WTC11 (cell line): ENCODE measurements around the gene NACC2. TPM values are rescaled to one million over a fixed set of nuclear protein-coding genes. Genes with fewer than 3 reads are reported as not detected.
A peak's percentile ranks its signal among the peaks of the same experiment; 100 is the strongest.

ENCODE experiments used
- ATAC-seq: fragments of 200-7000 bp; cut with Tn5 transposase; 2 replicates; pipeline ENCODE4 v1.10.0; 2021; ENCODE audit warnings: mild to moderate bottlenecking, moderate library complexity
- CTCF ChIA-PET: fragments of 300-600 bp; sonication (Branson Sonifier 250); formaldehyde crosslinking; loops from one replicate; lab custom pipeline; 2021; ENCODE audit warnings: antibody characterized with exemption; lab: Charles Lee
- POLR2A ChIA-PET: fragments of 350-600 bp; sonication (Branson Sonifier 250); formaldehyde crosslinking; loops from one replicate; lab custom pipeline; 2021; ENCODE audit warnings: antibody characterized with exemption; lab: Charles Lee
- DNase-seq: peaks from one replicate; pipeline ENCODE4 v3.0.0; 2021; ENCODE audit warnings: low spot score
- H3K27ac Mint-ChIP-seq: 2 replicates; pipeline ENCODE4 v1.8.0; 2021; ENCODE audit warnings: mixed read lengths
- H3K27me3 Mint-ChIP-seq: 2 replicates; pipeline ENCODE4 v1.8.0; 2021; ENCODE audit warnings: low read depth, mild to moderate bottlenecking, moderate library complexity, mixed read lengths
- H3K36me3 Mint-ChIP-seq: 2 replicates; pipeline ENCODE4 v1.8.0; 2021; ENCODE audit warnings: mixed read lengths
- H3K4me1 Mint-ChIP-seq: 2 replicates; pipeline ENCODE4 v1.8.0; 2022; ENCODE audit warnings: mixed read lengths
- H3K4me3 Mint-ChIP-seq: 2 replicates; pipeline ENCODE4 v1.8.0; 2021; ENCODE audit warnings: mild to moderate bottlenecking, moderate library complexity, mixed read lengths
- H3K9me3 Mint-ChIP-seq: 2 replicates; pipeline ENCODE4 v1.8.0; 2021; ENCODE audit warnings: mixed read lengths
- CDX4 ChIP-seq: fragments of 250-450 bp; sonication (Bioruptor Pico); IDR thresholded peaks from 2 replicates; pipeline ENCODE4 v1.9.0; 2021; ENCODE audit warnings: moderate library complexity, mild to moderate bottlenecking, inconsistent platforms, borderline replicate concordance
- CTCF ChIP-seq: fragments of 200-600 bp; IDR thresholded peaks from 2 replicates; pipeline ENCODE4 v1.8.0; 2022; ENCODE audit warnings: antibody characterized with exemption
- ELF4 ChIP-seq: sonication (generic); formaldehyde crosslinking; IDR thresholded peaks from 2 replicates; pipeline ENCODE4 v1.8.1; 2022; ENCODE audit warnings: low read depth, mild to moderate bottlenecking, moderate library complexity, missing genetic modification reagents
- ERG ChIP-seq: fragments of 250-450 bp; sonication (Bioruptor Pico); IDR thresholded peaks from 2 replicates; pipeline ENCODE4 v1.8.0; 2021; ENCODE audit warnings: mild to moderate bottlenecking
- KAT7 ChIP-seq: sonication (generic); formaldehyde crosslinking; IDR thresholded peaks from 2 replicates; pipeline ENCODE4 v1.8.1; 2023; ENCODE audit warnings: missing genetic modification reagents, mild to moderate bottlenecking, borderline replicate concordance
- NFYB ChIP-seq: sonication (generic); formaldehyde crosslinking; conservative IDR thresholded peaks from 2 replicates; pipeline ENCODE4 v1.8.0; 2022; ENCODE audit warnings: low read depth, missing genetic modification reagents
- SMAD4 ChIP-seq: sonication (generic); formaldehyde crosslinking; IDR thresholded peaks from 2 replicates; pipeline ENCODE4 v1.8.0; 2022; ENCODE audit warnings: mild to moderate bottlenecking, missing genetic modification reagents
- SP1 ChIP-seq: sonication (generic); formaldehyde crosslinking; conservative IDR thresholded peaks from 2 replicates; pipeline ENCODE4 v1.8.1; 2022; ENCODE audit warnings: missing genetic modification reagents
- TP53 ChIP-seq: sonication (generic); formaldehyde crosslinking; IDR thresholded peaks from 2 replicates; pipeline ENCODE4 v1.8.1; 2023; ENCODE audit warnings: mild to moderate bottlenecking, missing genetic modification reagents
- ZMAT4 ChIP-seq: fragments of 250-450 bp; sonication (Bioruptor Pico); IDR thresholded peaks from 2 replicates; pipeline ENCODE4 v1.9.0; 2021; ENCODE audit warnings: mild to moderate bottlenecking
- ZNF416 ChIP-seq: fragments of 250-450 bp; sonication (Bioruptor Pico); IDR thresholded peaks from 2 replicates; pipeline ENCODE4 v1.9.0; 2021; ENCODE audit warnings: mild to moderate bottlenecking, inconsistent platforms
- total RNA-seq: library from RNA; stranded (reverse); gene quantifications from 3 replicates; pipeline ENCODE4 v1.2.3, GENCODE V29; 2021
- TF ChIP-seq, protein P1 (sequence below): fragments of 250-450 bp; sonication (Bioruptor Pico); IDR thresholded peaks from 2 replicates; pipeline ENCODE4 v1.9.0; 2021; ENCODE audit warnings: mild to moderate bottlenecking, borderline replicate concordance
- TF ChIP-seq, protein P2 (sequence below): sonication (generic); formaldehyde crosslinking; IDR thresholded peaks from 2 replicates; pipeline ENCODE4 v1.8.1; 2023; ENCODE audit warnings: mild to moderate bottlenecking, missing genetic modification reagents, moderate library complexity
- TF ChIP-seq, protein P3 (sequence below): sonication (generic); formaldehyde crosslinking; IDR thresholded peaks from 2 replicates; pipeline ENCODE4 v1.8.0; 2022; ENCODE audit warnings: mild to moderate bottlenecking, missing genetic modification reagents
- TF ChIP-seq, protein P4 (sequence below): sonication (generic); formaldehyde crosslinking; conservative IDR thresholded peaks from 2 replicates; pipeline ENCODE4 v1.8.1; 2022; ENCODE audit warnings: mild to moderate bottlenecking, missing genetic modification reagents
- TF ChIP-seq, protein P5 (sequence below): sonication (generic); formaldehyde crosslinking; IDR thresholded peaks from 2 replicates; pipeline ENCODE4 v1.8.1; 2022; ENCODE audit warnings: low read depth, mild to moderate bottlenecking, moderate library complexity, missing genetic modification reagents, borderline replicate concordance

Gene NACC2
- total RNA-seq, 1 experiment from 2014 or later, result 17.1 TPM

DNA sequence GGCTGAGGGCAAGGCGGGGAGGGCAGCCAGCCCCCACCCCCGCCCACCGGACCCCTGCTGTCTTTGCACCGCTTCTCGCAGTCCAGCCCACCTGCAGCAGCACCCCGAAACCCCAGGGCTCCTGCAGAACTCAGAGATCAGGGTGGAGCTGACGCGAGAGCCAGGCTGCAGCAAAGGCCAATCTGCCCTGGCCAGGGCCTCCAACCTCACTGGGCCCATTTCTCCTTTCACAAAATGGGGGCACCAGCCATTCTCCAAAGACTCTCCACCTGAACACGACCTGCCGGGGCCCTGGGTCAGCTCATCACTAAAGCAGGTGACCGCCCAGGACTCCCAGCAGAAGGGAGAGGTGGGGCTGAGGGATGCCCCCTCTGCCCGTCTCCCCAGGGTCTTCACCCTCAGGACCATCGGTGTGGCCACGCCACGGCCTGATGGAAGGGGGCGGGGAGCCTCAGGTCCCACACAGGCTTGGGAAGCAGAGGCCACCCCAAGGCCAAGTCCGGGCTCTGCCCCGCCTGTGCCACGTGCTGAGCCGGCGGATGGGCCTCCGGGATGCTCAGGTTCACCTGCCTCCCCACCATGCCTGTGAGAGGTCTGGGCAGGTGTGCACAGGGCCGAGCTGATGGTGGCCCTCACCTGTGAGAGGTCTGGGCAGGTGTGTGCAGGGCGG, 13.1 kb downstream of the NACC2 start (continued):
- TF ChIP-seq, protein P1, sequence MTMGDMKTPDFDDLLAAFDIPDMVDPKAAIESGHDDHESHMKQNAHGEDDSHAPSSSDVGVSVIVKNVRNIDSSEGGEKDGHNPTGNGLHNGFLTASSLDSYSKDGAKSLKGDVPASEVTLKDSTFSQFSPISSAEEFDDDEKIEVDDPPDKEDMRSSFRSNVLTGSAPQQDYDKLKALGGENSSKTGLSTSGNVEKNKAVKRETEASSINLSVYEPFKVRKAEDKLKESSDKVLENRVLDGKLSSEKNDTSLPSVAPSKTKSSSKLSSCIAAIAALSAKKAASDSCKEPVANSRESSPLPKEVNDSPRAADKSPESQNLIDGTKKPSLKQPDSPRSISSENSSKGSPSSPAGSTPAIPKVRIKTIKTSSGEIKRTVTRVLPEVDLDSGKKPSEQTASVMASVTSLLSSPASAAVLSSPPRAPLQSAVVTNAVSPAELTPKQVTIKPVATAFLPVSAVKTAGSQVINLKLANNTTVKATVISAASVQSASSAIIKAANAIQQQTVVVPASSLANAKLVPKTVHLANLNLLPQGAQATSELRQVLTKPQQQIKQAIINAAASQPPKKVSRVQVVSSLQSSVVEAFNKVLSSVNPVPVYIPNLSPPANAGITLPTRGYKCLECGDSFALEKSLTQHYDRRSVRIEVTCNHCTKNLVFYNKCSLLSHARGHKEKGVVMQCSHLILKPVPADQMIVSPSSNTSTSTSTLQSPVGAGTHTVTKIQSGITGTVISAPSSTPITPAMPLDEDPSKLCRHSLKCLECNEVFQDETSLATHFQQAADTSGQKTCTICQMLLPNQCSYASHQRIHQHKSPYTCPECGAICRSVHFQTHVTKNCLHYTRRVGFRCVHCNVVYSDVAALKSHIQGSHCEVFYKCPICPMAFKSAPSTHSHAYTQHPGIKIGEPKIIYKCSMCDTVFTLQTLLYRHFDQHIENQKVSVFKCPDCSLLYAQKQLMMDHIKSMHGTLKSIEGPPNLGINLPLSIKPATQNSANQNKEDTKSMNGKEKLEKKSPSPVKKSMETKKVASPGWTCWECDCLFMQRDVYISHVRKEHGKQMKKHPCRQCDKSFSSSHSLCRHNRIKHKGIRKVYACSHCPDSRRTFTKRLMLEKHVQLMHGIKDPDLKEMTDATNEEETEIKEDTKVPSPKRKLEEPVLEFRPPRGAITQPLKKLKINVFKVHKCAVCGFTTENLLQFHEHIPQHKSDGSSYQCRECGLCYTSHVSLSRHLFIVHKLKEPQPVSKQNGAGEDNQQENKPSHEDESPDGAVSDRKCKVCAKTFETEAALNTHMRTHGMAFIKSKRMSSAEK (CRISPR knock-in tag), result no peak

DNA sequence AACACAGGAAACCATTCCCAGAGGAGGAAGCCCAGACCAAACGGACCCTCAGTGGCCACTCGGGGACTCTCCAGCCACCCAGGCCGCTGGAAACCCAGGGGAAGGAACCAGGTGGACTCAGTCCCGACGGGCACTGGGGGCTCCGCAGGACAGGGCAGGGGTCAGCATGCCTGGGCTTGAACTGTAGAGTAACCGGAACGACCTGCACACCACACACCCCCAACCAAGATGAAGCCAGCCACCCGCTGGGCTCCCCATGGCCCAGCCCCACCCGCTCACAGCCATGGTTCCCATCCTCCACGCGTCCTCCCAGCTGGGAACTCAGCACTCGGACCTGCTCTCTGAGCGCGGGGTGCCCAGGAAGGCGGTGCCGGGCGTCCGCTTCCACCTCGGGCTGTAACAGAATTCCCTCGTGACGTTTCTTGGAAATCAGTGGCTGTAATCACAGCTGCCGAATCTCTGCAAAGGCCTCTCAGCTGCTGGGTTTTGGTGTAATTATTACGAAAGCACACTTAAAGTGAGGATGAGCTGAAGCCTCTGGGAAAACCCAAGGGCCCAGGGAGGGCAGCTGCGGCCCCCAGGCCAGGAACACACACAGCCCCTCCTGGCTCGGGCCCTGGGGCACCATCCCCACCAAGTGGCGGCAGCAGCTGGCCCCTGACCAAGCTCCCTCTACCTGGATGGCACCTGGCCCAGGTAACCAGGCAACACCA, 13.8 kb downstream of the NACC2 start:
- DNase-seq (no peak), ATAC-seq (no peak)
- POLR2A ChIA-PET, result no interaction called here
- Mint-ChIP-seq H3K27ac (0 out of 2 replicates have a peak overlapping the region, but pooled peaks have one; percentile 49), H3K9me3 (no peaks in the 10 kb centered on the region), H3K36me3 (no peaks in the 10 kb centered on the region), H3K27me3 (no peaks in the 10 kb centered on the region), H3K4me1 (no peaks in the 10 kb centered on the region), H3K4me3 (no peak overlapping the region)
- TF ChIP-seq TP53 (CRISPR knock-in tag) (no peak), ERG (CRISPR knock-in tag) (no peak), KAT7 (CRISPR knock-in tag) (no peak), CDX4 (no peak), NFYB (CRISPR knock-in tag) (no peak)
- TF ChIP-seq, protein P2, sequence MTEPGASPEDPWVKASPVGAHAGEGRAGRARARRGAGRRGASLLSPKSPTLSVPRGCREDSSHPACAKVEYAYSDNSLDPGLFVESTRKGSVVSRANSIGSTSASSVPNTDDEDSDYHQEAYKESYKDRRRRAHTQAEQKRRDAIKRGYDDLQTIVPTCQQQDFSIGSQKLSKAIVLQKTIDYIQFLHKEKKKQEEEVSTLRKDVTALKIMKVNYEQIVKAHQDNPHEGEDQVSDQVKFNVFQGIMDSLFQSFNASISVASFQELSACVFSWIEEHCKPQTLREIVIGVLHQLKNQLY (CRISPR knock-in tag), result no peak
- TF ChIP-seq, protein P3, sequence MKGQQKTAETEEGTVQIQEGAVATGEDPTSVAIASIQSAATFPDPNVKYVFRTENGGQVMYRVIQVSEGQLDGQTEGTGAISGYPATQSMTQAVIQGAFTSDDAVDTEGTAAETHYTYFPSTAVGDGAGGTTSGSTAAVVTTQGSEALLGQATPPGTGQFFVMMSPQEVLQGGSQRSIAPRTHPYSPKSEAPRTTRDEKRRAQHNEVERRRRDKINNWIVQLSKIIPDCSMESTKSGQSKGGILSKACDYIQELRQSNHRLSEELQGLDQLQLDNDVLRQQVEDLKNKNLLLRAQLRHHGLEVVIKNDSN, result no peak
- TF ChIP-seq, protein P4, sequence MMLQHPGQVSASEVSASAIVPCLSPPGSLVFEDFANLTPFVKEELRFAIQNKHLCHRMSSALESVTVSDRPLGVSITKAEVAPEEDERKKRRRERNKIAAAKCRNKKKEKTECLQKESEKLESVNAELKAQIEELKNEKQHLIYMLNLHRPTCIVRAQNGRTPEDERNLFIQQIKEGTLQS (CRISPR knock-in tag), result no peak
- CTCF ChIA-PET, result interaction anchor here (0.6 to 1.2 kb wide), 3 partner anchors 89 to 480 kb away, joined by 3 to 6 read pairs (median 5); no protein-coding TSS in a partner anchor

DNA sequence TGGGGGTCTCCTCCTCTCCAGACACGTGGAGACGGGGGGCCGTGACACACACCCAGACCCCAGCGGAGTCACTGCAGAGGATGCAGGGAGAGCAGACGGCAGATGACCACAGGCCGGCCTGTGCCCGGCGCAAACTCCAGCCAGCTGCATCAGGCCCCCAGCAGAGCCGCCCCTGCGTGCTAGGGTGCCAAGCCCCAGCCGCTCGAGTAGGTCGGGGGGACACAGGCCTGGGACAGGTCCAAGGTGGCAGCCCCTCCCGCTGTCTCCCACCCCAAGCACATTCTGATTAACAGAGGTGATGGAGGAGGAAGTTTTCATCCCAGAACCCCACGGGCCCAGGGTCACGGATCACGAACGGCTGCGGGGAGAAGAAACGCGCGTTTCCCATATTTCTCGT, 14.4 kb downstream of the NACC2 start:
- ChIA-PET POLR2A (no interaction called here), CTCF (interaction anchor here (1.1 kb wide), 1 partner anchor 90 kb away, joined by 3 read pairs; no protein-coding TSS in a partner anchor)
- Mint-ChIP-seq H3K4me3 (no peak overlapping the region), H3K27me3 (no peaks in the 10 kb centered on the region), H3K27ac (no peak overlapping the region), H3K36me3 (no peaks in the 10 kb centered on the region), H3K9me3 (no peaks in the 10 kb centered on the region), H3K4me1 (0 out of 2 replicates have a peak, but pooled peaks cover 2% of the 10 kb centered on the region)
- ATAC-seq (no peak), DNase-seq (no peak)
- TF ChIP-seq ZMAT4 (CRISPR knock-in tag), result no peak
- TF ChIP-seq CDX4, result no peak
- TF ChIP-seq ZNF416 (CRISPR knock-in tag), result no peak
- no peak for TF ChIP-seq SP1 (CRISPR knock-in tag)
- no peak for TF ChIP-seq CTCF
- no peak for TF ChIP-seq ERG (CRISPR knock-in tag)
- no peak for TF ChIP-seq ELF4 (CRISPR knock-in tag)
- TF ChIP-seq, protein P5, sequence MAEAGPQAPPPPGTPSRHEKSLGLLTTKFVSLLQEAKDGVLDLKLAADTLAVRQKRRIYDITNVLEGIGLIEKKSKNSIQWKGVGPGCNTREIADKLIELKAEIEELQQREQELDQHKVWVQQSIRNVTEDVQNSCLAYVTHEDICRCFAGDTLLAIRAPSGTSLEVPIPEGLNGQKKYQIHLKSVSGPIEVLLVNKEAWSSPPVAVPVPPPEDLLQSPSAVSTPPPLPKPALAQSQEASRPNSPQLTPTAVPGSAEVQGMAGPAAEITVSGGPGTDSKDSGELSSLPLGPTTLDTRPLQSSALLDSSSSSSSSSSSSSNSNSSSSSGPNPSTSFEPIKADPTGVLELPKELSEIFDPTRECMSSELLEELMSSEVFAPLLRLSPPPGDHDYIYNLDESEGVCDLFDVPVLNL (CRISPR knock-in tag), result no peak
- TF ChIP-seq SMAD4 (CRISPR knock-in tag), result no peak
